Ramos (cell line): ENCODE measurements around the gene SMARCC2.

ENCODE experiments used
- in situ Hi-C: fragments of 300-500 bp; cut with MboI; formaldehyde crosslinking; loops from one replicate; pipeline ENCODE4 v1.14.3; 2022; ENCODE audit warnings: low sequenced_read_pairs; ENCODE audit not compliant: unreplicated experiment

Gene SMARCC2

DNA sequence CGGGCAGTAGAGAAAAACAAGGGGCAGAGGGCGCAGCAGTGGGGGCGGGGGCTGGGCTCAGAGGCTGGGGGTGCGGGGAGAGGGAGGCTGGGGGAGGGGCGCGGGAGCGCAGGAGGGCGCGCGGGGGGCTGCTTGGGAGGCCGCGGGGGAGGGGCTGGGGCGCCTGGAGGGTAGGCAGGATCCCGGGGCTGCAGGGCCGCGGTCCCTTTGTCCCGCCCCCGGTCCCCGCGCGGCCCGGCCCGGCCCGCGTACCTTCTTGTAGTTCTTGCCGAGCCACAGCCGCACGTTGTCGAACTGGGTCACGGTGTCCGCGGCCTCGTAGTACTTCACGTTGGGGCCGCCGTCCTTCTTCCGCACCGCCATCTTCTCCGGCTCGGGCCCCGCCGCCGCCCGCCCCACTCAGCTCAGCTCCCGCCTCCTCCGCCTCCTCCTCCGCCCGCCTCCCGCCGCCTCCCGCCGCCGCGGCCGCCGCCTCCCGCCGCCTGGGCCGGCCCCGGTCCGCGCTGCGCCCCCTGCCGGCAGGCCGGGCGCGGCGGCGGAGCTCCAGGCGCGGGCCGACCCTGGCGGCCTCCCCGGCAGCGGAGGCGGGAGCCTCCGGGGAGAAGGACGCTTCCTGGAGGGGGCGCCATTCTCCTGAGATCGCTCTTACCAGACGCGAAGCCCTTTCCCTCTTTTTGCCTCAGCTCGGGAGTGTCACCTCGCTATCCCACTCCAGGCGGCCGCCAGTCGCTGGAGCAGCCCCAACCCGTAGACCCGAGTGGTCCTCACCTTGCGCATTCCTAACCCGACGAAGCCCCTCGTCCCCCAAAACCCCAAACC, at the start of gene SMARCC2:
Gene SMARCC2 (minus strand): TSS at position 385 of the 819 bp plus-strand sequence. CDS start 22 bp downstream, at position 363.
- in situ Hi-C loops, result loop anchor here (5.0 kb wide), 1 partner anchor 62 kb away; the partner anchor contains the start of gene ESYT1

DNA sequence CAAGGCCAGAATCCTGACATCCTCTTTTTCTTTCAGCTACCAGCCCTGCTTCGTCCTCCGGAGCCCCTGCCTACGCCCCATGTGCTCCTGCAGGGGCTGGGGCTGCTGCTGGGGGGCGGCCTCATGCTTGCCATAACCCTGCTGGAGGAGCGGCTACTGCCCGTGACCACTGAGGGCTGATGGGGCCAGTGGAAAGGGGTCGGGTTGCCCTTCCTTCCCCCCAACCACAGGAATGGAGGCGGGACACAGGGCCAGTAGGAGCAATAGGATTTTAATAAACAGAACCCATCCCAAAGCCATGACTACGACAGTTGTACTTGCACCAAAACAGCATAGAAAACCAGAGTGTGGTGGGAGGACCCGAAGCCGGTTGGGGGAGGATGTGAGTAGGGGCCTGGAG, 48.3 kb upstream of the SMARCC2 start:
- in situ Hi-C loops, result no loop called here

DNA sequence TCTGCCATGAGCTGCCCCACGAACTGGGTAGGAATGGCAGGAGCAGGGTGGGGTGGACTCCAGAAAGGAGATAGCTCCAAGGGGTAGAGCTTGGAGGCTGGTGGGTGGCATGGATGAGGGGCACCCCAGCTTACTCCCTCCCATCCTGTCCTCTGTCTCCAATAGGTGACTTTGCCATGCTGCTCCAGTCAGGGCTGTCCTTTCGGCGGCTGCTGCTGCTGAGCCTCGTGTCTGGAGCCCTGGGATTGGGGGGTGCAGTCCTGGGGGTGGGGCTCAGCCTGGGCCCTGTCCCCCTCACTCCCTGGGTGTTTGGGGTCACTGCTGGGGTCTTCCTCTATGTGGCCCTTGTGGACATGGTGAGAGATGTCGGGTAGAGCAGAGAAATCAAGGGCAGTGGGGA, 47.7 kb upstream of the SMARCC2 start:
- in situ Hi-C loops, result no loop called here

DNA sequence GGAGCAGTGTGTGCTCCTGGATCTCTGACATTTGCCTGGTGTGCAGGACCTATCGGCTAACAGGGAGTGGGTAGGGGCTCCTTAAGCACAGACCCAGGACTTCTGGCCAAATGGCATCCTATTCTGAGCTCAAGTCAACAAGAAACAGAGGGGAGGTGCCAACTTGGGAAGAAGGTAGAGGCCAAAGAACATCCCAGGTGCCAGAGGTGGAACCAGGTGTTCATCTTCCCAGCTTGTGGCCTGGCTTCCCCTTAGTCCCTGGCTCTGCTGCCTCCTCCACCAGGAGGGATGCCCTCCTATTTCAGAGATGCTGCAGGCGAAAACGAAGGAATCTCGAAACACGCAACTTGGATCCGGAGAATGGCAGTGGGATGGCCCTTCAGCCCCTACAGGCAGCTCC, 46.8 kb upstream of the SMARCC2 start:
- in situ Hi-C loops, result no loop called here

DNA sequence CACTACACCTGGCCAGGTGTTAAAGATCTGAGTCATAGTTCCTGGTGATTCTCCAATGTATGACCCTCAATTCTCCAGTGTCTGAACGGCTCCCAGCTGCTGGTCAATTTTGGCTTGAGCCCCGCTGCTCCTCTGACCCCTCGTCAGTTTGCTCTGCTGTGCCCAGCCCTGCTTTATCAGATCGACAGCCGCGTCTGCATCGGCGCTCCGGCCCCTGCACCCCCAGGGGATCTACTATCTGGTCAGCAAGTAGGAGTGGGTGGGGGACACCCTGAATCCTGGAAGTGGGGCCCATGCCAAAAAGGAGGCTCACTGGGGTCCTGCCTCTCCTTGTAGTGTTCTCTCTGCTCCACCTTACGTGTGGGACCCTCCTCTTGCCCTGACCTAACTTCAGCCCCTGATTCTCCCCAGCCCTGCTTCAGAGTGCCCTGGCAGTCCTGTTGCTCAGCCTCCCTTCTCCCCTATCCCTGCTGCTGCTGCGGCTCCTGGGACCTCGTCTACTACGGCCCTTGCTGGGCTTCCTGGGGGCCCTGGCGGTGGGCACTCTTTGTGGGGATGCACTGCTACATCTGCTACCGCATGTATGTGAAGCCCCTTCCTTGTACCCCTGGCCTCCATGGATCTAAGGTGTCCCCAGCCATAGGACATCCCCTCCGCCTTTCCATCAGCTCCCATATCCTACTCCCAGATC, 45.6 kb upstream of the SMARCC2 start:
- in situ Hi-C loops, result no loop called here

DNA sequence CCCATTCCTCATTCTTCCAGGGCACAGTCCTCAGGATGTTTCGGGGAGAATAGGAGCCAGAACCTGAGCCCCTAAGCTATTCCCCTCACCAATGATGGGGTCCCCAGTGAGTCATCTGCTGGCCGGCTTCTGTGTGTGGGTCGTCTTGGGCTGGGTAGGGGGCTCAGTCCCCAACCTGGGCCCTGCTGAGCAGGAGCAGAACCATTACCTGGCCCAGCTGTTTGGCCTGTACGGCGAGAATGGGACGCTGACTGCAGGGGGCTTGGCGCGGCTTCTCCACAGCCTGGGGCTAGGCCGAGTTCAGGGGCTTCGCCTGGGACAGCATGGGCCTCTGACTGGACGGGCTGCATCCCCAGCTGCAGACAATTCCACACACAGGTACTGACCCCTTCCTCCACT, 41.9 kb upstream of the SMARCC2 start:
- in situ Hi-C loops, result no loop called here

DNA sequence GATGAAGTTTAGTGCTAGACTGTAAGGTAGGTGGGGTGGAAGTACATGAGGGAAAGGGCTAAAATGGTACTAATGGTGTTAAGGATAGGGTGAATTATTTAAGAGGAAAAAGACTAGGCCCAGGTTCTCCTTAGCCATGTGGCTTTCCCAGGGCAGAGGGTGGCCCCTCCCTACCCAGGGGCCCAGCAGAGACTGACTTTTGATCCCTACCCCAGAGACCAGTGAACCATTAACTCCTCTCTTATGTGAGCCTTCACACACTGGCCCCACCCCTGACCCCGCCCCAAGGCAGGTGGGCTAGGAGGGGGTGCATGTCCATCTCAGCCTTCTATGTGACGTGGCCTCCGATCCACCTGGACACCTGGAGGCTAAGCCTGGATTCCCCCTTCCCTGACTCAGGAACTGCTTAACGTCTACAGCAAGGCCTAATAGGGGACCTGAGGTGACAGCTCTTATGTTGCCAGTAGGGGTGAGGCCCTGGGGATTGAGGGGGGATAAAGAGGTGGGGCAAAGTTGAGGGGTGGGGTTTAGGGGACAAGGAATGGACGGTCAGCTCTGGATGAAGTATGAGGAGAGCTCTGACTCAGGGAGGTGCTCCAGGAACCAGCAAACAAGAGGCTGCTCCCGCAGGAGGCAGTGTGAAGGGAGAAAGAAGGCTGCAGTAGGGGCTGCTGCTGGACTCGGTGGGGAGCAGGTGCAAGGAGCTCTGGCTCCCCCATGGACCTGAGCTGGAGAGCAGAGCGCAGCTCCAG, 41.3 kb upstream of the SMARCC2 start:
- in situ Hi-C loops, result no loop called here

DNA sequence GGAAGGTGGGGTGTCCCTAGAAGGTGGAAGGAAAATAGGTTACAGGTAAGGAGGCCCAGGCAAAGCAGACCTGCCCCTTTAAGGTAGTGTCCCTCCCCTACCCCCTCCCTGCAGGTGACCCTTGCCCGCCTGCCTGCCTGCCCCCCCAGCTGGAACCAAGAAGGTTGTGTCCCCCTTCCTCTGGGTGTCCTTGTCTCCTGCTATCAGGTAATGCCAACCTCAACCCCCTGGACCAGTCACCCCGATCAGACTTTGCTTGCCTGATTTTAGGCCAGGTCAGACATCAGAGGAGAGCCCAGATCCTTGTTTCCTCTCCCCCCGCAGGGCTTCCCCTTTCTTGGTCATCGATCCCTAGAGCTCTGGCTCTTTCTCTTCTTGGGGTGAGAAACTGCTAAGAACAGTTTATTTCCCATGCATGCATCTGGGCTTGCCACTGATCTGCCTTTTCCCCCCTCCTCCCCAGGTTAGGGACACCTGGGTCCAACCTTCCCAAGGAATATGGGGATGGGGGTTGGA, 40.7 kb upstream of the SMARCC2 start, which contains the start of gene SLC39A5:
Gene SLC39A5 (plus strand): TSS at position 136 of the 516 bp plus-strand sequence. CDS start 1,224 bp downstream, outside the sequence.
- in situ Hi-C loops, result no loop called here

DNA sequence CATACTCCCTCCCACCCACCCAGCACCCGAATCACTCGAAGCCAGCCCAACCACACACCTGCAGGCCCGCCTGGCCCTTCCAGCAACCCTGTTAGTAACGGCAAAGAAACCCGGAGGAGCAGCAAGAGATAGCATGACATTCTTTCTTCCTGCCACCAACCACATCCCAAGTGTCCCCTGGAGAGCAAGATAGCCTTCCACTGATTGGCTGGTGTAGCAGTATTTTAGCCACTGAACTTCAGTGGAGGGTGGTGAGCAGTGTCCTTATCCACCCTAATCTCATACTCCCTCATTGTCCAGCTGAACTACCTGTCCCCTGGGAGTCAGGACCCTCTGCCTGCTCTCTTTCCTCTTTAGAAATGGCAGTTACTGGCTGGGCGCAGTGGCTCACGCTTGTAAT, 39.8 kb upstream of the SMARCC2 start:
- in situ Hi-C loops, result no loop called here

DNA sequence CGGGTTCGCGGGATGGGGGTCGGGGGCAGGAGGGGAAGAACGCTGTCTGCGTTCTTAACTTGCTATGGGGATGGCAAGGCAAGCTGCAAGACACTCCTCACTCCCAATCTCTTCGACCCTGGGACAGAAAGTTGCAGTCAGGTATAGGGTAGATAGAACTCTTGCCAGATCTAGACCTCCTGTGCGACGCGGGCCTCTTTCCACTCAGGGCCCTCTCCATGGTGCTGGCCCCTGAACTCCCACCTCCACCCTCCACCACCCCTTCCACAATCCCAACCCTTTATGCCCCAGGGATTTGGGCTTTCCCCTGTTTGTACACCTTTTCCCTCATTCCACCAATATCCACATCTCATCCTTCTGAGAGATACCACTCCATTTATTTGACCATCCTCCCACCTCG, 35.7 kb upstream of the SMARCC2 start:
- in situ Hi-C loops, result no loop called here

DNA sequence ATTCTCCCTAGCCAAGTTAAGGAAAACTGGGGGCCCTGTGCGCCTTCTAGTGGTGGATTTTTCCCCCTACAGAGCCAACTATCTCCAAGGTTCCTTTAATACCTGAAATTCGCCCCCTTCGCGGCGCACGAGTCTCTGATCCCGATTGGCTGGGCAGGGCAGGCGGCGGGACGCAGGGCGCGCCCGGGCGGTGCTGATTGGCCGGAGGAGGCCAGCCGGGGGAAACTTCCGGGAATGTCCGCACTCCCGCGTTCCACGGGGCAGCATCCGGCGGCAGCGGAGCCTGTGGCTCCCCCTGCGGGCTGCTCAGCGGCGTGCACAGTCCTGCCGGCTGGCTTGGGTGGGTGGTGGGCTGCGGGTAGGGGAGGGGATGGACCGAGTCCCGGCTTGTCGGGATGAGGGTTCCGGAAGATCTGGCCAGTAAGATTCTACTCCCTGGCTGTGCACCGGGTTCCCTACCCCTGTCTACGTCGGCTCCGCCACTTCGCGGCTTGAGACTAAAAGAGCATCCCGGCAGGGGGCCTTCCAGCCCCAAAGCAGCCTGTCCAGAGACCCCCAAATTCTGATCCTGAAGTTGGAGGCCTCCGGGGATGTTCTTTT, 34.9 kb upstream of the SMARCC2 start, which contains the start of gene NABP2:
Gene NABP2 (plus strand): TSS at position 241 of the 600 bp plus-strand sequence. CDS start 515 bp downstream, outside the sequence.
- in situ Hi-C loops, result no loop called here

DNA sequence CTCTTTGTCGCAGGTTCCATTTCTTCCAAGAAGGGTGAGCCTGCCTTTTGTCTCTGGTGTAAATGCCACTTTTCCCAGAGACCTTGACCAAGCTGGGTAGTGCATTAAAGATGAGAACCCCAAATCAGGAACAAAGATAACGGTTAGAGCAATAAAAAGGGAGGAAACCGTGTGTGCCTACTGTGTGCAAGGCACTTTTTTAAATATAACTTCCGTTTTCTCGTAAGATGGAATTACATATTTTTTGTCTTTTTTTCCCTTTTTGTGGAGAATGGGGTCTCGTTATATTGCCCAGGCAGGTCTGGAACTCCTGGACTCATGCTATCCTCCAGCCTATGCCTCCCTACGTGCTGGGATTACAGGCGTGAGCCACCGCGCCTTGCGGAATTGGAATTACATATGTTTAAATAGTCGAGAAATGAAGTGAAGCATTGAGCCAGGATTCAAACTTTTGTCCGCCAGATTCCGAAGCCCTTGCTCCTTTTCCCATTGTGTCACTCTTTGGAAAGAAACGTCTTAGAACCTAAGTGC, 34.4 kb upstream of the SMARCC2 start:
- in situ Hi-C loops, result no loop called here

DNA sequence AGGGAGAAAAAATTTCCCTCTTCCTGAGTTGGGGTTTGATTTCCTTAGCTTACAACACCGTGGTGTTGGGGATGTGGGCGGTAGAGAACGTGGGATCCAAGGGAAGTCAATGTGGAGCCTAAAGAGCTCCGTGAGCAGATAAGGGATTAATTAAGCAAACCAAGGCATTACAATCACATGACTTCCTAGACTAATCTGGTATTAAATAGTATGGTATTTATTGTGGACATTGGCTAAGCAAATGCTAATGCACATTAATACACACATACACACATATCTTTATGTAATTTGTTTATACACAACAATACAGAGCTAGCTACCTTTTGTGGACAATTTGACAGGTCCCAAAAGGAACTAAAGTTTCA, 33.2 kb upstream of the SMARCC2 start:
- in situ Hi-C loops, result no loop called here

DNA sequence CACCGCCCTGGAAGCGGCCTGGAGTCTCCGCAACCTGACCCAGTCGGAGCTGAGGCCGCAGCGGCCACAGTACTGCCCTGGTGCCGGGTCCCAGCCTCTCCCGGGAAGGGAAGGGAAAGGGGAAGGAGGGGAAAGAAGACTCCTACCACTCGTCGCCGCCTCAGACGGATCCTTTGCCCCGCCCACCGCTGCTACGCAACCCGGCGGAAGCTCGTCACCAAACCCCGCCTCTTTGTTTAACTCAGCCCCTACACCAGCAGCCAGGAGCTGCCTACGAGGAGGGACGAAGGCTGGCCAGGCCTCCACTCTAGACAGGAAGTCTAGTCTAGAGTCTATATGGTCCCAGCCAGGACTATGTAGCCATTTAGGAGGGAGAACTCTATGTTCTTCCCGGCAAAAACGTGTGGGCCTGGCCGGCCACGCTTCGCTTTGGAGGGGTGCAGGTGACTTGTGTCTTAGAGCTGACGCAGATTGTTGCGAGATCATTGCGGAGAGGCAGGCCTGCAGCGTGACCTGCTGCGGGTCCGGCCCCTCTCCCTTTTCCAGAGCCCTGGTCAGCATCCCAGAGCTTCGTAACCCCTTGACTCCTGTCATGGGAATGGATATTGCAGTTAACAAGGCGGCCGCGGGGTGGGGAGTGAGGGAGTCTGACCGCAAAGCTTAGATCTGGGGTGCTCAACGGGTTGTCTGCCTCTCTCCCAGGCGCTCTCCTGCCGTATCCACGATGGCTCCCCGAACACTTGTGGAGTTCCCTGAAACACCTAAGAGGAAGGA, 32.7 kb upstream of the SMARCC2 start, which contains the start of gene RNF41:
Gene RNF41 (minus strand): TSS at position 166 of the 774 bp plus-strand sequence. CDS start 7,875 bp downstream, outside the sequence.
- in situ Hi-C loops, result no loop called here

DNA sequence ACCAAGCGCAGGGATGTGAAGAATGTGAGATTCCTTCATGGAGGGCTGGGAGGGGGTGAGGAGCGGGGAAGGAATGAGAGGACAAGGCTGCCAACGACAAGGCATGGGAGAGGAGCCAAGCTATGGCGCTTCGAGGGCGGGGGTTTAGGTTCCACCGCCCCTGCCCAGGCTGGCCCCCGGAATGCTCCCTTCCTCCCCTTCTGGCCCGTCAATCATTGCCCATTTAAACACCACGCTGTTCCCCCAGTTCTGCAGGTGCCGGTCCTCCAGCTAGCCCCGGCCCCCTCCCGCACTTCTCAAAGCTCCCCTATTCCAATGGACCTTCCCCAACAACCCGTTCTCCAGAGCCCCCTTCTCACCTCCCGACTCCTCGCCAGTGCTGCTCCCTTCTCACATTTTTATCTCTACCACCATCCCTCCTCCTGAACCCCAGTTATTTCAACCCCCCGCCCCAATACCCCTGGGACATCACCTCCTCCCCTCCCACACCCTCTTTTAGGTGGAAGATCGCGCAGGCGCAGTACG, 32.0 kb upstream of the SMARCC2 start:
- in situ Hi-C loops, result no loop called here

DNA sequence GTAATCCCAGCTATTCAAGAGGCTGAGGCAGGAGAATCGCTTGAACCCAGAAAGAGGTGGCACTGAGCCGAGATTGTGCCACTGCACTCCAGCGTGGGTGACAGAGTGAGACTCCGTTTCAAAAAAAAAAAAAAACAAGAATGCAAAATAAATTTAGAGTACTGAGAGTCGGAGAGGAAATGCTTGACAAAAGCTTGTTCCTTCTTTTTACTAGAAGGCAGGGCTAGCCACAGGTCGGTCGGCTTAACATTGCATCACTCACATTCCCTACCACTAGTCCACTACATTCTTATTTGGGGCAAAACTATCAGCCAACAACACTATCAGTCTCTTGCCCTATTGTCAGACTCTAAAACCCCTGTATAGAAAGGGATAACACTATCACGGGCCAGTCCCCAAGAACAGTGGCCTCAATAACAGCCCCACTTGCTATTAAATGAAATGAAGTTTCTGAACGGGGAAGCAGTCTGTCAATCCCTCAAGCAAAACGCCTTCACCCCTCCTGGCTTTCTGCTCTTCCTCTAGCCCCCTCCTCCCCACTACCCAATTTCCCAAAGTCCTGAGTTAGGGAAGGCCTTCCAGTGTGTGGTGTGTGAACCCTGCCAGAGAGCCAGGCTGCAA, 31.4 kb upstream of the SMARCC2 start:
- in situ Hi-C loops, result no loop called here

DNA sequence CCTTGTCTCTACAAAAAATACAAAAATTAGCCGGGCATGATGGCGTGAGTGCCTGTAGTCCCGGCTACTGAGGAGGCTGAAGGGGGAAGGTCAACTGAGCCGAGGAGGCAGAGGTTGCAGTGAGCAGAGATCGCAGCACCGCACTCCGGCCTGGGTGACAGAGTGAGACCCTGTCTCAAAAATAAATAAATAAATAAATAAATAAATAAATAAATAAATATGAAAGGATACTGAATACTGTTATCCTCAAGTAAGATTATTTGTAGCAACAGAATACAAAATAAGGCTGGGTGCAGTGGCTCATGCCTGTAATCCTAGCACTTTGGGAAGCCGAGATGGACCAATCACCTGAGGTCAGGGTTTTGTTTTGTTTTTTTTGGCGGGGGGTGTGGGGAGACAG, 30.6 kb upstream of the SMARCC2 start:
- in situ Hi-C loops, result no loop called here

DNA sequence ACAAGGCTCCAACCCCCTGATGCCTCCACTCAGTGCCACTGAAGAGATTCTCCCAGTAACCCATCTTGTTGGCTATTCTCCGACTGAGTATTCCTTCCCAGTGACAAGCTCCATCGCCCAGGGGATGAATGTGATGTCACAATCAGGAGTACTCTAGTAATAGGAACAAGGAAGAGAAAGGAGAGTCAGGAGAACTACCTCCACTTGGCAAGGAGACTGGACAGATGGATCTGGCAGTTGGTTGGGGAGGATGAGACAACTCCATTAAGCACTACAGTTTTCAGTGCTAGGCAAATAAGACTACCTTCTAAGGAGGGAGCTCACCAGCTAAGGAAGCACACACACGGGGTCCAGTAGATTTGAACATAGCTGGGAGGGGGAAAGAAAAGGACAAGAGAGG, 27.2 kb upstream of the SMARCC2 start:
- in situ Hi-C loops, result no loop called here
